GM21528 (cell line): ENCODE results near the gene LRP1B.
"Not testable (repeated sequence)": the region's sequence is repeated elsewhere in the genome, so short reads cannot be mapped to it uniquely, and the experiment has no call there.

ENCODE experiments used
- ATAC-seq: cut with Tn5 transposase; IDR thresholded peaks from one replicate; pipeline ENCODE4 v1.9.1; 2021; ENCODE audit warnings: mild to moderate bottlenecking, moderate library complexity; ENCODE audit not compliant: unreplicated experiment, low FRiP score

Gene LRP1B

DNA sequence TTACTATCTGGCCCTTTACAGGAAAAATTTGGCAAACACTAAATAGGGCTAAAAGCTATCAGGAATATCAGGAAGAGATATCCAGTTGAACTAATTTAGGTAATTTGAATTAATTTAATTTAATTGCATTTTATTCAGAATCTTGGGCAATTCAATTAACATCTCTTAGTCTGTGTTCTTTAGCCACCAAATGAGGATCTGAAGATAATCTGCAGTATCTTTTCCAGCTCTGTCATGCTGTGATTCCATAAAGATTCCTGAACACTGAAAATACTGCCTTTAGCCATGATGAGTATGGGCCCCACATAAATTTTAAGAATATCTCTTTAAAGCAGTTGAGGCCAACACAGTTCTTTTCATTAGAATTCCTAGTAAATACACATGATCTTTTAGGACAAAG is 1679.5 kb downstream of the LRP1B start:
- ATAC-seq = no peak

DNA sequence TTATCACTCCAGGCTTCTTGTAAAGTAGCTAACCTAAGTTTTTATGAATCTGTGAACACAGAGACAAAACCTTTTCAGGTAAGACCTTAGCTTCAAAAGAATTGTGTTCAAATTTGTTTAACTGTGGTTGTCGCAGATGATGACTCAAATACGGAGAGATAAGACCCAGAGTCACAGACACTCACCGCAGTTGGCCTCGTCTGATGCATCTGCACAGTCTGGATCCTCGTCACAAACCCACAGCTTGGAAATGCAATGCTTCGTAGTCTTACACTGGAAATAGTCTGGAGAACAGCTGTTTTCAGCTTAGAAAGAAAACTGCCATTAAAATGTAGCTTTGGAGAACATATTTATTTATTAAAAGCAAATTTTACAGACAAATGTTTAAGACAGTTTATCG is 1688.5 kb downstream of the LRP1B start:
- ATAC-seq = no peak

DNA sequence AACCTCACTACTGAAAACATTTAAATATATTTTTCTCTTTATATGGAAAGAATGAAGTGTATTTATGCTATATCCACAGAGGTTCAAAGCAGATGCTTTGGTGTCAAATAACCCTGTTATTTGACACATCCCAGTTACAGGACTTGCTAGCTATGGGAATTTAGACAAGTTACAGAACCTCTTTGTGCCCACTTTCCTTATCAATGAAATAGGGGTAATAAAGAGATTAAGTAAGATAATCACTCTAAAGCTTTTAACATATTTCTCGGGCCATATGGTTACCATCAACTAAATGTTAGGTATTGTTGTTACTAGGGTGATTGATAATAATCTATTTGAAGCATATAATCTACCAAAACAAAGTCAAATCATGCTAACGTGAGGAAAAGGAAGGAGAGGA is 1690.0 kb downstream of the LRP1B start:
- ATAC-seq = no peak

DNA sequence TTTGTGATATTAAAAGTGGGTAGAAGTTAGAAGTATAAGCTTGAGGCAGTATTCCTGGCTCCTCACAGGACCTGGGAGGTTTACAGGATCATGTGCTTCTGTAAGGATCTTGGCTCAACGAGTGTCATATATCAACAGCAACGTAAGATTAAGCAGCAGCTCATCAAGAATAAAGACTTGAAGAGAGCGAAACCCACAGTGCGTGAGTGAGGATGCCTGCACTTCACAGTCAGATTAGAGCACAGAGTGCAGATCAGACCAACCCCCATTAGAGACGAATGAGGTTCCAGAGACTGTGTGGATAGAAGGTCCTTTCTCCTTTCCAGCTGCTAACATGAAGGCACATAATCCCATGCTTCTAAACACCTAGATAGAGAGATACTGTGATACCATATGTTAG is 1693.9 kb downstream of the LRP1B start:
- no peak for ATAC-seq

DNA sequence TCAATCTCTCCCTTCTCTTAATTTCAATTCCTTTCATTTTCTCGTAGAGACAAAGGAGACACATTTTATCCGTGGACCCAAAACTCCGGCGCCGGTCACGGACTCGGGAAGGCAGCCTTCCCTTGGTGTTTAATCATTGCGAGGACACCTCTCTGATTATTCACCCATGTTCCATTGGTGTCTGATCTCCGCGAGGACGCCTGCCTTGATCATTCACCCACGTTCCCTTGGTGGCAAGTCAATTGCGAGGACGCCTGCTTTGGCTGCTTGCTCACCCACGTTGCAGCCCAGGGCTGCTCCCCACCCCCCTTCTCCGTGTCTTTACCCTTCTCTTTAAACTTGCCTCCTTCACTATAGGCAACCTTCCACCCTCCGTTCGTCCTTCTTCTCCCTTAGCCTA is 1703.8 kb downstream of the LRP1B start:
- not testable (repeated sequence) for ATAC-seq

DNA sequence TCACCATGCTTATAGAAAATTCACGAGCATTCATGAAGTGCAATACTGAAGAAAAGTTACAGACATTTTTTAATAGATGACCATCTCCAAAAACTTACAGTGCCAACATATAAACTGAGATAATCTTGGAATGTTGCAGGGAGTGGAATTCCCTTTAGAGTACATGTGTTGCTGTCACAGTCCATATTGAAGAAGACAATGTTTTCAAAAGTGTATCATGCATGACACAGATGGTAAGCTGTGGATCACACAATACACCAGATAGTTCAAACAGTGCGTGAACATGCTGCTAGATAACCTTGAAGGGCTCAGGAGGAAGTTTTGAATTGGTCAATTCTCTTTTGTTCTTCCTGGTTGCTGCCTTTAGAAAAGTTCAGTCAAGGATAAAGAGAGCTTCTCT is 1706.3 kb downstream of the LRP1B start:
- ATAC-seq = no peak

DNA sequence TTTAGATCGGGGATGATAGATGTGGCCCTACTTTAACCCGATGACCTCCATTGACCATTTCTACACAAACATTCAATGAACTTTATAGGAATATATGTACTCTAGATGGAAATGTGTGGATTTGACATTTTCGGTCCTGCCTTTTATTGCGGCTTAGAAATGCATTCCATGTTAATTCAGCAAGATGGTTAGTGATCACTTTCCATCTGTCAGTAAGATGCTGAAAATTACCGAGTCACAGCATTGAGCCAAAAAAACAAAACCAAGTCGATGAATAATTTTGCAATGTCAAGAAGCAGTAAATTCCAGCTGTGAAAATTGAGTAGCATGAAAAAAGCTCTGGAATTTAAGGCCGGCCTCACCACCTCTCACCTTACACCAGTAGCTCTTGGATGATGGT is 1708.1 kb downstream of the LRP1B start:
- ATAC-seq = no peak

DNA sequence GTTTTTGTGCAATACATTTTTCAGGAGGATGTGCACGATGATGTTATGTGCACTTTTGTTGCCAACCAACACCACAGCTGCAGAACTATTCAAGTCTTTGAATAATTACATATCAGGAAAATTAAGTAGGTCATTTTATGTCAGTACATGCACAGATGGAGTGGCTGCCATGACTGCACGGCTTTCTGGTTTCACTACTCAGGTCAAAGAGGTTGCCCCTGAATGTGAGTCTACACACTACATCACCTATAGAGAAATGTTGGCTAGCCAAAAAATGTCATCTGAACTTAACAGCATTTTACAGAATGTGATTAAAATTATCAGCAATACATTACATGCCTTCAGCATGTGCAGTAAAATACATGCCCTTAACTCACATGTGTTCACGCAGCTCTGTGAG is 1713.3 kb downstream of the LRP1B start:
- no peak for ATAC-seq

DNA sequence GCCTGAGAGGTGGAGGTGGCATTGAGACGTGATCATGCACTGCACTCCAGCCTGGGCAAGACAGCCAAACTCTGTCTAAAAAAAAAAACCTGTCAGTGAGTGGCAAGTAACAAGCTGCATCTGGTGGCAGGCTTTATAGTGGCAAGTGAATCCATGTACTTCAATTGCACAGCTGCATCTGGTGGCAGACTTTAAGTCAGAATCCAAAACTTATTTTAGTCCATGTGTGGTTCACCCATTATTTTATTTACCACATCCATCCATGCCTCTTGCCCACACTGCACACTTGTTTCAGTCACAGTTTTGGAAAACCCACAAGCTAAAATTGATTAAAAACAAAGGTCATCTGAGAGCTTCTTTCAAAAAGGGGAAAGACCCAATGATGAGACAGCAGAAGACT is 1714.2 kb downstream of the LRP1B start:
- ATAC-seq = no peak

DNA sequence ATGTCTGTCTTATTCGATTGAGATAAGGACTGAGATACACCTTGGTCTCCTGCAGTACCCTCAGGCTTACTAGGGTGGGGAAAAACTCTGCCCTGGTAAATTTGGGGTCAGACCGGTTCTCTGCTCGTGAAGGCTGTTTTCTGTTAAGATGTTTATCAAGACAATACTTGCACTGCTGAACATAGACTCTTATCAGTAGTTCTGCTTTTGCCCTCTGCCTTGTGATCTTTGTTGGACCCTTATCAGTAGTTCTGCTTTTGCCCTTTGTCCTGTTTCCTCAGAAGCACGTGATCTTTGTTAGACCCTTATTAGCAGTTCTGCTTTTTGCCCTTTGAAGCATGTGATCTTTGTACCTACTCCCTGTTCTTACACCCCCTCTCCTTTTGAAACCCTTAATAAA is 1715.8 kb downstream of the LRP1B start:
- ATAC-seq = not testable (repeated sequence)

DNA sequence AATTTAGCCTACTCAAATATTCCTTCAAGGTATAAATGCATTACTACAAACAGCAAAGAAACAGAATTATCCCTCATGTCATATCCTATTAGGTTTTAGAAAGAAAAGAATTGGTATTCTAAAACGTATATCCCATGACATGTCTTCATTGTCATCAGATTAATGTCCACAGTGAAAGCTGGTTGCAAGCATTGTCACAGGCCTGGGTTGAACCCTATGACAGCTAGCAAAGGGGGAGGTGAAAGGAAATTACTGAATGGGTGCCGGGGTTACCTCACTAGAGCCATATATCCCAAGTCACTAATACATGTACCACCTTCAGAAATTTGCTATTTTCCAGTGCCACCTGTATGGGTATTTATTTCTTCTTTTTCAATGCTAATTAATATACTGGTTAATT is 1720.1 kb downstream of the LRP1B start:
- ATAC-seq = no peak

DNA sequence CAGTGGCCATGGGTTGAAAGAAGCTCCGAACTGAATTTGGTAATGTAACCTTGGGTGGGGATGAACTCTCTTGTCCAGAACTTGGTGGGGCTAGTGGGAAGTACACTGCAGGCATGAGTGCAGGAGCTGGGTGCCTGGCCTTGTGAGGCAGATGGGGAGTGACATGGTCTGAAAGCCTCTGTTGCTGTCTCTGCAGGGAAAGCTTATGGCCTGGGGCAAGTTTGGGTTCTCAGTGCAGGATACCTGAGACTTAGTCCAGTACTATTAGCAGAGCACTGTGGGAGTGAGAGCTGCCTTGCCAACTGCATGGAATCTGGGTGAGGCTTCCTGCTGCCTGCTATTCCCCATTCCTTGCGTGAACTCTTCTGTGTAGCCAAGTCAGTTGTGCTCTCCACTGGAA is 1729.8 kb downstream of the LRP1B start:
- no peak for ATAC-seq

DNA sequence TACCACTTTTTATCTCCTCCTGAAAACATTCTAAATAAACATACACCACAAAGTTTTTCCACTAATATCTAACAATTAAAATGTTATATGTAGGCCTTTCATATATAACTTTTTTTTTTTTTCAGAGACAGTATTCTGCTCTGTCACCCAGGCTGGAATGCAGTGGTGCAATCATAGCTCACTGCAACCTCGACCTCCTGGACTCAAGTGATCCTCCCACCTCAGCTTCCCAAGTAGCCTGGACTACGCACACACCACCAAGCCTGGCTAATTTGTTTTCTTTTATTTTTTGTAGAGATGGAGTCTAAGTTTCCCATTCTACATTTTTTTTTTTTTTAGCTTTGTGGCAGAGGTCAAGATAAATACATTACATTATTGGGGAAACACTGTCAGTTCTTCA is 1738.0 kb downstream of the LRP1B start:
- no peak for ATAC-seq

DNA sequence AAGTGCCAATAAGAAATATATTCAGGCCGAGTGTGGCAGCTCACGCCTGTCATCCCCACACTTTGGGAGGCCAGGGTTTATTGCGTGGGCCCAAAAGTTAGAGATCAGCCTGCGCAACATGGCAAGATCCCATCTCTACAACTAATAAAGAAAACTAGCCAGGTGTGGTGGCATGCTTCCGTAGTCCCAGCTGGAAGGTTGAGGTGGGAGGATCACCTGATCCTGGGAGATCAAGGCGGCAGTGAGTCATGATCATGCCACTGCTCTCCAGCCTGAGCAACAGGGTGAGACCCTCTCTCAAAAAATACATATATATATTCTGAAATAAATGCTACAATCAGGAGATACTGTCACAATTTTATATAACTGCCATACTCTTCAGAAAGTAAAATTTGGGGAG is 1745.9 kb downstream of the LRP1B start:
- no peak for ATAC-seq

DNA sequence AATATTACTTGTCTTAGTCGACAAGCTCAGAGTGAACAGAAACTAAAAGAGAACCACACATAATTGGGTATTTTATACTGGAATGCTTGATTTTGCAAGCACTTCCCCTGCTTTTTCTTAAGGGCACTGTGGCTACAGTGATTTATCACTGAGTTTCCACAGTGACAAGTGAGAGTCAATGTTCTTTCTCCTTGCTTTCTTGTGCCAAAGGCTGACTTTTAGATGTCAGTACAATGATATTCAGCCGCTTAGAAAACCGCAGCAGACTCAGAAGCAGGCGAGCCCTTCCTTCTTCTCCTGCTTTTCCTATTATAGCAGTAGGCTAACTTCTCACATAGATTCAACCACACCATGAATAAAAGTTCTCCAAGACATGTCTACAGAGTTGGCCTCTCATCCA is 1747.0 kb downstream of the LRP1B start:
- no peak for ATAC-seq

DNA sequence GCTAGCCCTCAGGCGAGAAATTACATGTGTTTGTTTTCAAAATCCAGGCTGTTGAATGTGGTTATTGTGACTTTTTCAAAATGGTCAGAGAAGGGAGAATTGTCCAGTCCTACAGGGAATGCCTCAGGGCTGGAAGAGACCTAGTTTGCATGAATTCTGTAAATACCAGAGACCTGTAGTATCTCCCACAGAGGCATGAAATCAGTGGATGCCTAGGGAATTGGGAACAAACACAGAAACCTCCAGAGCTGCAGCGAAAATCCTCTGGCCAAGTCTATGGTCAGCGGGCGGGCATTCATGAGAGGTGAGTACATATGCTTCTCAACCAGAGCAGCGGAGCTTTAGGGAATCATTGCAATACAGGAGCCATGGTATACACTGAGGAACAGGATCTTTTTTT is 1754.1 kb downstream of the LRP1B start:
- ATAC-seq = no peak

DNA sequence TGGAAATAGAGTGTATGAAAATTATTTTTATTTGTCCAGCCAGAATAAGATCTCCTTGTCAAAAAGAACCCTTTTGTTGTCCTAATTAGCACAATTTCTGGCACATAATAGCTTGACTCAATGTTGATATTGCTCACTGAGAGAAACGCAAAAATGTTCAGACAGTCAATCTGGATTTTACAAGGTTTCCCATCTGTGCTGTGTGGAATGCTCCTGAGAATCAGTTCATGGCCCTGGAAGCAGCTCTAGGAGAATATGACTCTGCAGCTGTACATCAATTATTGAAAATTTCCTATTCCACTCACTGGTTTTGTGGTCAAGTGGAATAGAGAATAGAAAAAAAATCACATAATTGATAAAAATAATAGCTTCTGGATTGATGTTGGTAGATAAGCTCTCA is 1767.7 kb downstream of the LRP1B start:
- no peak for ATAC-seq

DNA sequence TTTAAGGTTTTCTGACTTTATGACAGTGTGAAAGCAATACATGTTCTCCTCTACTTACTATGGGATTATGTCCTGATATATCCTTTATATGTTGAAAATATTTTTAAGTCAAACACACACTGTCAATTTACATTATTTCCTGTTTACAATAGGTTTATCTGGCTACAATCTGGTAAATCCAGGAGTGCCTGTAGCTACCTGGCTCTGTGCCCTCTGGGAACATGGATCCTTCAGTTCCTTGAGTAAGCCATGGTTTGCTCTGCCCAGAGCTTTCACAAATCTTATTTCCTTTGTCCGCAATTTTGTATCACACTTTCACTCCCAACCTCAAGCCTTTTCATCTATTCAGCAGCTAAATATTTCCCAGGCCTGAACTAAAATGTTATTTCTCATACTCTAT is 1768.5 kb downstream of the LRP1B start:
- no peak for ATAC-seq

DNA sequence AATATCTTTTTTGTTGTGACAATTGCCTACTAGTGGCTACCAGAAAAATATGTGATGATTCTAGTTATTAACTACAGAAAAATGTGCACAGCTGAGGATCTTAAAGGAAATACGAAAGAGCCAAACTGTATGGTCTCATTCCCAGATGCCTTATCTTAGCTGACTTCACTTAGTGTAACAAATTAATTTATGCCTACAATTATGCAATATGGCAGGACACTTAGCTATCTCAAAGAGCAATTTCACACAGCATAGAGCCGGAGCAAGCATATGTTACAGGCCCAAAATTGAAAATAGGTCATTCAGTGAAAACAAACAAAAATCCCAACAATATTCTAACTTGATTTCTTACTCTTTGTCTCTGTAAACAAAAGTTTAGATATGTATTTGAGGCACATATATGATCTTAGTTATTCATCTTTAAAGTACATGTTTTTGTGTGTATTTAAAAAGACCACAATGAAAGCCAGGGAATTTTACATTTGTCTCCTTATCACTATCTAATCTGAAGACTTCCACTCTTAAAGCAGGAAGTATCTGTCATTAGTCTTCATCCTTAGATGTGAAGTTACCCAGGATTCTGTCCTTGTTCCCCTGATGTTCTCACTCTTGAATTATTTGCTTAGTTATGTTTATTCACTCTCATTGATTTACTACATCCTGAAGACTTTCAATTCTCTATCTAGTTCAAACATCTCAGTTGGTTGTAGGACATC is 1771.6 kb downstream of the LRP1B start:
- ATAC-seq = no peak

DNA sequence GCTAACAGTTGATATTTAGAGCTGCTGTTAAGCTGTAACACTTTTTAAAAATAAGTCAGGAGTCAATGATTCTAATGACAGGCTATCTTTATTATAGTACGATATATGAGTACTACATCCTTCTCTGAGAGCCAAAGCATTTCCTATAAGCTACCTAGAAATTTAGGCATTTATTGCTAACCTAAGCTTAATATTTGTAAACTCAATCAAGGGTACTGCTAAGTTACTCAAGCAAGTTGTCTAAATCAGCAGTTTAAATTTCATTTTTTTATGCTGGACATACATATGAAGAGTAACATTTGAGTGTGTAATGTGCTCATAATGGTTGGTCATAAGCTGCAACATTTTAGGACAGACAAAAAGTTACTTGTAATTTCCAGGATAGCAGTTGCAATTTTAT is 1774.1 kb downstream of the LRP1B start:
- no peak for ATAC-seq

DNA sequence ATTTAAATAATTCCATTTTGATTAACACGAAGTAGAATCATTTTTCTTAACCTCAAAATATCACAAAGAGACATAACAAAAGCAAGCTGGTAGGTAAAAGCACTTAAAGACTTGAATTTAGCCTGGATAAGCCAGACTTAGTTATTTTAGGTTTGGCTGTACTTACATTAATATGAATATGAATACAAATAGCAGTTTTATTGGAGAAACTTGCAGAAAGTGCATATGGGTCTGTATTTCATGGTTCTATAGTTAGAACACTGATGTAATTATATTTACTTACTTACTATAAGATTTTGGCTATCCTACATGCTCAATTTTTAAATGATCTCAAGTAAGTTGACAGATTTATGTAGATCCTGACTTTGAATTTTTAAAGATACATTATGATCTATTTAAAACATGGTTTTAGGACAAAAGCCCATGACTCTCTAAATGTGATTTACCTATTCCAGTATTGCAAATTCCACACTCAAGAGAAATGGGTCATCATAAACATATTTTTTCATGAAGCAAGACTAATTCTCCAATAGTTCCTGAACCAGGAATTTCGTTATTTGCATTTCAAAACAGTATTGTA is 1775.2 kb downstream of the LRP1B start:
- ATAC-seq = no peak

DNA sequence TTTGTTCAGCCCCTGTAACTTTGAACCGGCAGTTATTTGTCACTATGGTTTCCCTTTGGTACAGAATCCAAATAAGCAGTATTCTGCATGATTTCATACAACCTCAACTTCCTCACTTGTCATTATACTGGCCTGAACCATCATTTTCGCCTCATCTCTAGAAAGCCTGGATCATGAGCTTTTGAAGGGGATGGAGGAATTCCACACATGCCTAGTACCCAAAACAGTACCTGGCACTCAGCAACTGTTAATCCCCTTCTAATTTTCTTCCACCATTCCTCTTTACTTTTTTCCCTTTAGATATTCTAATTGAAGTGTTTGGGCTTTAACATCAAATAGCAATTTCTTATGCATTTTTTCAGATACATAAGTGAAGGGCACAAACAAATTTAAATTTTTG is 1776.3 kb downstream of the LRP1B start:
- ATAC-seq = no peak

DNA sequence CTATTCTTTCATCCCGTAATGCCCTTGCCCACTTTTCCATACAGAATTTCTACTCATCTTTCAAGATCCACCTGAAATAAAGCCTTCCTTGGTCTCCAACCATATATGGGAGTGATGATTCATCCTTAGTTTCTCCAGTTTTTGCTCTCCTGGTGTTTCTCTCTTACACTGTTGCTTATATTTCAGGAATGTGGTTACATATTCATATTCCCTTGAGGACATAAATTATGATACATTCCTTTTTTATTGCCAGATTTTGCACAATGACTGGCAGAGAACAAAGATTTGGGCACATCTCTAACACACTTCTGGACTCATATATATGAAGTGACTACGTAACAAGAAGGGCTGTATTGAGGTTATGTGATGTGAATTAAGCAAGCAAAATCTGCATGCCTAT is 1777.3 kb downstream of the LRP1B start:
- no peak for ATAC-seq
